Thyroid gland (tissue), 4 donors: ENCODE measurements around the gene VARS2.
"Not testable (repeated sequence)": the region's sequence is repeated elsewhere in the genome, so short reads cannot be mapped to it uniquely, and the experiment has no call there.

Source experiments
- POLR2A ChIP-seq, 2 donors: fragments of 450-650 bp; IDR thresholded peaks; one replicate each; pipeline ENCODE4 v1.6.1; 2017; ENCODE audit warnings: antibody characterized with exemption in 2 of 2, mild to moderate bottlenecking in 2 of 2, moderate library complexity in 1 of 2
- TF ChIP-seq, protein P1 (sequence below), 6 experiments: fragments of 200-600 bp in 3 of 6; fragments of 450-650 bp in 3 of 6; sonication (generic) in 3 of 6; IDR thresholded peaks; one replicate each; pipeline ENCODE4 v1.5.1; 2016 to 2019; ENCODE audit warnings: antibody characterized with exemption in 6 of 6, mild to moderate bottlenecking in 2 of 6, inconsistent platforms in 1 of 6, moderate library complexity in 1 of 6

DNA sequence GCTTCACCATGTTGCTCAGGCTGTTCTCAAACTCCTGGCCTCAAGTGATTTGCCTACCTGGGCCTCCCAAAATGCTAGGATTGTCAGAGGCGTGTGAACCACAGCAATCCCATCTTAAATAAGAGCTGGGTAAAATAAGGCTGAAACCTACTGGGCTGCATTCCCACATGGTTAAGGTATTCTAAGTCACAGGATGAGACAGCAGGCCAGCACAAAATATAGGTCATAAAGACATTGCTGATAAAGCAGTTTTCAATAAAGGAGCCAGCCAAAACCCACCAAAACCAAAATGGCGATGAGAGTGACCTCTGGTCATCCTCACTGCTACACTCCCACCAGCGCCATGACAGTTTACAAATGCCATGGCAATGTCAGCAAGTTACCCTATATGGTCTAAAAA, 40.2 kb upstream of the VARS2 start:
- TF ChIP-seq, protein P1, sequence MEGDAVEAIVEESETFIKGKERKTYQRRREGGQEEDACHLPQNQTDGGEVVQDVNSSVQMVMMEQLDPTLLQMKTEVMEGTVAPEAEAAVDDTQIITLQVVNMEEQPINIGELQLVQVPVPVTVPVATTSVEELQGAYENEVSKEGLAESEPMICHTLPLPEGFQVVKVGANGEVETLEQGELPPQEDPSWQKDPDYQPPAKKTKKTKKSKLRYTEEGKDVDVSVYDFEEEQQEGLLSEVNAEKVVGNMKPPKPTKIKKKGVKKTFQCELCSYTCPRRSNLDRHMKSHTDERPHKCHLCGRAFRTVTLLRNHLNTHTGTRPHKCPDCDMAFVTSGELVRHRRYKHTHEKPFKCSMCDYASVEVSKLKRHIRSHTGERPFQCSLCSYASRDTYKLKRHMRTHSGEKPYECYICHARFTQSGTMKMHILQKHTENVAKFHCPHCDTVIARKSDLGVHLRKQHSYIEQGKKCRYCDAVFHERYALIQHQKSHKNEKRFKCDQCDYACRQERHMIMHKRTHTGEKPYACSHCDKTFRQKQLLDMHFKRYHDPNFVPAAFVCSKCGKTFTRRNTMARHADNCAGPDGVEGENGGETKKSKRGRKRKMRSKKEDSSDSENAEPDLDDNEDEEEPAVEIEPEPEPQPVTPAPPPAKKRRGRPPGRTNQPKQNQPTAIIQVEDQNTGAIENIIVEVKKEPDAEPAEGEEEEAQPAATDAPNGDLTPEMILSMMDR (IDR thresholded peaks at IDR 0.05) = not testable (repeated sequence)
- not testable (repeated sequence) for TF ChIP-seq POLR2A (IDR thresholded peaks at IDR 0.05)
